ENCODE measurements around the gene FTCD.
"Not testable (repeated sequence)": the region's sequence is repeated elsewhere in the genome, so short reads cannot be mapped to it uniquely, and the experiment has no call there.

FTCD gene

GRCh38 chr21:46141767-46142581 is 13.4 kb downstream of the FTCD start:
- Histone ChIP-seq H3K27ac (ENCODE audit: poor library complexity, severe bottlenecking) (no peak overlapping the region), H3K27me3 (ENCODE audit: insufficient read depth, poor library complexity, severe bottlenecking) (no peaks in the 10 kb centered on the region), H3K36me3 (ENCODE audit: low read depth) (no peaks in the 10 kb centered on the region), H3K9me3 (ENCODE audit: severe bottlenecking) (no peaks in the 10 kb centered on the region), H3K4me3 (ENCODE audit: severe bottlenecking) (no peak overlapping the region), H3K4me1 (ENCODE audit: insufficient read depth, poor library complexity, severe bottlenecking) (peaks cover 3% of the 10 kb centered on the region)
- TF ChIP-seq, protein P1, sequence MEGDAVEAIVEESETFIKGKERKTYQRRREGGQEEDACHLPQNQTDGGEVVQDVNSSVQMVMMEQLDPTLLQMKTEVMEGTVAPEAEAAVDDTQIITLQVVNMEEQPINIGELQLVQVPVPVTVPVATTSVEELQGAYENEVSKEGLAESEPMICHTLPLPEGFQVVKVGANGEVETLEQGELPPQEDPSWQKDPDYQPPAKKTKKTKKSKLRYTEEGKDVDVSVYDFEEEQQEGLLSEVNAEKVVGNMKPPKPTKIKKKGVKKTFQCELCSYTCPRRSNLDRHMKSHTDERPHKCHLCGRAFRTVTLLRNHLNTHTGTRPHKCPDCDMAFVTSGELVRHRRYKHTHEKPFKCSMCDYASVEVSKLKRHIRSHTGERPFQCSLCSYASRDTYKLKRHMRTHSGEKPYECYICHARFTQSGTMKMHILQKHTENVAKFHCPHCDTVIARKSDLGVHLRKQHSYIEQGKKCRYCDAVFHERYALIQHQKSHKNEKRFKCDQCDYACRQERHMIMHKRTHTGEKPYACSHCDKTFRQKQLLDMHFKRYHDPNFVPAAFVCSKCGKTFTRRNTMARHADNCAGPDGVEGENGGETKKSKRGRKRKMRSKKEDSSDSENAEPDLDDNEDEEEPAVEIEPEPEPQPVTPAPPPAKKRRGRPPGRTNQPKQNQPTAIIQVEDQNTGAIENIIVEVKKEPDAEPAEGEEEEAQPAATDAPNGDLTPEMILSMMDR (IDR thresholded peaks at IDR 0.05; ENCODE audit: poor library complexity, severe bottlenecking), result no peak
- ATAC-seq (ENCODE audit: low read depth), result no peak
- DNase-seq (ENCODE audit: low spot score), result no peak

DNA sequence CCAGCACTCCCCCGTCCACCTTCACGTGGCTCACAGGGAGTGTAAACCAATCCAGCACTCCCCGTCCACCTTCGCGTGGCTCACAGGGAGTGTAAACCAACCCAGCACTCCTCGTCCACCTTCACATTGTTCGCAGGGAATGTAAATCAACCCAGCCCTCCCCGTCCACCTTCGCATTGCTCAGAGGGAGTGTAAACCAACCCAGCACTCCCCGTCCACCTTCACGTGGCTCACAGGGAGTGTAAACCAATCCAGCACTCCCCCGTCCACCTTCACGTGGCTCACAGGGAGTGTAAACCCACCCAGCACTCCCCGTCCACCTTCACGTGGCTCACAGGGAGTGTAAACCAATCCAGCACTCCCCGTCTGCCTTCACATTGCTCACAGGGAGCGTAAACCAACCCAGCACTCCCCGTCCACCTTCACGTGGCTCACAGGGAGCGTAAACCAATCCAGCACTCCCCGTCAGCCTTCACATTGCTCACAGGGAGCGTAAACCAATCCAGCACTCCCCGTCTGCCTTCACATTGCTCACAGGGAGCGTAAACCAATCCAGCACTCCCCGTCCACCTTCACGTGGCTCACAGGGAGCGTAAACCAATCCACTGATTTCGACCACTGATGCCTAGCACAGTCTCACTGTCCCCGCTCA is 14.9 kb downstream of the FTCD start:
- not testable (repeated sequence) for ATAC-seq (ENCODE audit: low read depth); H3K36me3 ChIP-seq (ENCODE audit: low read depth); H3K27me3 ChIP-seq (ENCODE audit: insufficient read depth, poor library complexity, severe bottlenecking); H3K9me3 ChIP-seq (ENCODE audit: severe bottlenecking); H3K4me3 ChIP-seq (ENCODE audit: severe bottlenecking); DNase-seq (ENCODE audit: low spot score); H3K27ac ChIP-seq (ENCODE audit: poor library complexity, severe bottlenecking); H3K4me1 ChIP-seq (ENCODE audit: insufficient read depth, poor library complexity, severe bottlenecking)

DNA sequence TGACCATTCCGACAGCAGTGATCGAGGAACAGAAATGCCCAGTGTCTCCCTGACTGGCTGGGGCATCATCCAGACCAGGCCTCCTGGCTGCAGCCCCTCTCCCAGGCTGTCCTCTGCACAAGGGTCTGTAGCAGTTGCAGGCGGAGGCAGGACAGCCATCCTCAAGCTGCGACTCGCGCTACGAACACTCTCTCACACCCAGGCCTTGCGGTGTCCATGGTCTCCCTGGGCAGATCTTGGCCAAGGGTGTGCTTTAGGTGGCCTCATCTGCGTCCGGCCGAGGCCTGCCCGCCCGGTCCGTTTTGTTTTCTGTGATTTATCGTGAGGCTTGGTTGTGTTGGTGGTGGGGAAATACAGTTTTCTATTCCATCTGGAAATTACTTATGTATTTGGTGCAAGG is 15.7 kb downstream of the FTCD start:
- DNase-seq (ENCODE audit: low spot score) (no peak), ATAC-seq (ENCODE audit: low read depth) (no peak)
- H3K4me1 ChIP-seq (ENCODE audit: insufficient read depth, poor library complexity, severe bottlenecking), result peaks cover 3% of the 10 kb centered on the region
- no peak overlapping the region for H3K4me3 ChIP-seq (ENCODE audit: severe bottlenecking)
- H3K9me3 ChIP-seq (ENCODE audit: severe bottlenecking), result no peaks in the 10 kb centered on the region
- no peak overlapping the region for H3K27ac ChIP-seq (ENCODE audit: poor library complexity, severe bottlenecking)
- no peaks in the 10 kb centered on the region for H3K27me3 ChIP-seq (ENCODE audit: insufficient read depth, poor library complexity, severe bottlenecking)
- TF ChIP-seq, protein P1 (IDR thresholded peaks at IDR 0.05; ENCODE audit: poor library complexity, severe bottlenecking), result no peak
- H3K36me3 ChIP-seq (ENCODE audit: low read depth), result no peaks in the 10 kb centered on the region

DNA sequence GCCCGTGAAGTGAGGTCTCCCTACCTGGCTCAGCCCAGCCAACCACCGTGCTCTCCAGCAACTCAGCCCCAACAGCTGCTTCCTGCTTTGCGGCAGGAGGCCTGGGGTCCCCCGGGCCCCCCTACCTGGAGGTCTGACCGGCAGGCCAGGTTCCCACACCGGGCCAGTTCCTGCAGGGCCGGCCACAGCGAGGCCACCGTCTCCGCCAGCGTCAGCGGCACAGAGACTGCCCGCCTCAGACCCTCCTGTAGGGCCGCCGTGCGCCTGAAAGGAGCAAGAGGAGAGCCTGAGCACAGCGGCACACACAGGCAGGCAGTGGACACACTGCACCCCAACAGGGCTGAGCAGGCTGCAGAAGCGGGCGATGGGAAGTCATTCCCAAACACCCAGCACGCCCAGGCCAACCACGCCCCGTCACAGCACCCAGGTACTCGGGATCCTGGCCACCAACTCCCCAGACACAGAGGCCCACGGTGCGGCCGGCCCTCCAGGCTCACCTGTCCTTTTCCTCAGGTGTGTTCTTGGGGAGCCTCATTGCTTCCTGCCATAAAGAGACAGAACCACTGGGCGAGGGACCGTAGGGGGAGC is 16.9 kb downstream of the FTCD start:
- H3K4me3 ChIP-seq (ENCODE audit: severe bottlenecking), result no peak overlapping the region
- H3K36me3 ChIP-seq (ENCODE audit: low read depth), result no peaks in the 10 kb centered on the region
- DNase-seq (ENCODE audit: low spot score) (no peak), ATAC-seq (ENCODE audit: low read depth) (no peak)
- TF ChIP-seq, protein P1 (IDR thresholded peaks at IDR 0.05; ENCODE audit: poor library complexity, severe bottlenecking), result no peak
- no peaks in the 10 kb centered on the region for H3K9me3 ChIP-seq (ENCODE audit: severe bottlenecking)
- no peaks in the 10 kb centered on the region for H3K27me3 ChIP-seq (ENCODE audit: insufficient read depth, poor library complexity, severe bottlenecking)
- H3K27ac ChIP-seq (ENCODE audit: poor library complexity, severe bottlenecking), result no peak overlapping the region
- no peaks in the 10 kb centered on the region for H3K4me1 ChIP-seq (ENCODE audit: insufficient read depth, poor library complexity, severe bottlenecking)

DNA sequence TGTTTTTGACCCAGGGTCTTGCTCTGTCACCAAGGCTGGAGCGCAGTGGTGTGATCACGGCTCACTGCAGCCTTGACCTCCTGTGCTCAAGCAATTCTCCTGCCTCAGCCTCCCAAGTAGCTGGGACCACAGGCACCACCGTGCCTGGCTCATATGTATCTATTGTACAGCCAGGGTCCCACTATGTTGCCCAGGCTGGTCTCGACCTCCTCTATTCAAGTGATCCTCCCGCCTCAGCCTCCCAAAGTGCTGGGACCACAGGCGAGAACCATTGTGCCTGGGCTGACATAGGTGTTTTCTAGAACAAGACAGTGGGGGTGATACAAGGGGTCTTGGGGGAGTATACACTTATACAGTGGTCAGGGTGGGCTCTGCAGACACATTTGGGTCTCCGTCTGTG is 17.5 kb downstream of the FTCD start:
- TF ChIP-seq, protein P1 (IDR thresholded peaks at IDR 0.05; ENCODE audit: poor library complexity, severe bottlenecking), result no peak
- no peak overlapping the region for H3K4me3 ChIP-seq (ENCODE audit: severe bottlenecking)
- no peaks in the 10 kb centered on the region for H3K27me3 ChIP-seq (ENCODE audit: insufficient read depth, poor library complexity, severe bottlenecking)
- no peaks in the 10 kb centered on the region for H3K36me3 ChIP-seq (ENCODE audit: low read depth)
- no peak overlapping the region for H3K27ac ChIP-seq (ENCODE audit: poor library complexity, severe bottlenecking)
- no peak for ATAC-seq (ENCODE audit: low read depth)
- no peaks in the 10 kb centered on the region for H3K4me1 ChIP-seq (ENCODE audit: insufficient read depth, poor library complexity, severe bottlenecking)
- DNase-seq (ENCODE audit: low spot score), result no peak
- H3K9me3 ChIP-seq (ENCODE audit: severe bottlenecking), result no peaks in the 10 kb centered on the region

All from RWPE2 (cell line).